ENCODE measurements around the gene CSNK2A3. TPM values are rescaled to one million over a fixed set of nuclear protein-coding genes. Genes with fewer than 3 reads are reported as not detected.

CSNK2A3 gene
- total and polyA plus RNA-seq, 2 donors (not counting 1 experiment from before 2014, with no cell fraction given), result 0.15 to 0.32 TPM

DNA sequence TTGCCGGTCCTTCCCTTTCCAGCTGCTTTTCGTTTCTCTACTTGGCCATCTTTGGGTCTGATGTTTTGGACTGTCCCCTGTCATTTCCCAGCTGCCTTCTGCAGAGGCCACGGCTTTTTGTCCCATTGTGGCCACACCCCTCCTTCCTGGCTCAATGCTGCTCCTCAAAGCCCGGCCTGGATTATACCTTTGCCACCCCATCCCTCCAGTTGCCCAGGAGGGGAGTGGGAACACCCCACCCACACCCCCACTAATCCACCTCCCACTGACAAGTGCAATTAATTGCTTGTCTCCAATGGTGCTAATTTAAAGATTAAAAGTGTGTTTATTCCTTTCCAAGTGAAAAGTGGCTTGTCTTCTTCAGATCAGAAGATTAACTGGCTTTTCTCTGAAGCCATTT, 34.2 kb upstream of the CSNK2A3 start:
- Histone ChIP-seq H3K4me1 (ENCODE audit: control insufficient read depth in 2 of 2, insufficient read depth in 2 of 2, low read length in 2 of 2) (no peaks in the 10 kb centered on the region), H3K9ac (ENCODE audit: low read length) (no peak overlapping the region), H3K27me3 (replicated peaks in 1 of 4; ENCODE audit: control extremely low read depth in 1 of 4, control insufficient read depth in 3 of 4, insufficient read depth in 4 of 4, low read length in 3 of 4) (no peaks in the 10 kb centered on the region), H3K36me3 (replicated peaks in 1 of 2; ENCODE audit: control extremely low read depth in 1 of 2, control insufficient read depth in 1 of 2, extremely low read depth in 1 of 2, insufficient read depth in 2 of 2, low read length in 1 of 2) (no peaks in the 10 kb centered on the region), H3K9me3 (ENCODE audit: control extremely low read depth in 1 of 3, control insufficient read depth in 2 of 3, insufficient read depth in 1 of 3, low read length in 2 of 3) (no peaks in the 10 kb centered on the region), H3K4me3 (ENCODE audit: control extremely low read depth in 1 of 5, extremely low read depth in 1 of 5, insufficient read depth in 1 of 5, low read depth in 2 of 5, low read length in 4 of 5) (no peak overlapping the region), H2AFZ (ENCODE audit: insufficient read depth, low read depth, low read length, poor library complexity, severe bottlenecking) (no peak overlapping the region), H3K4me2 (replicated peaks; ENCODE audit: low read depth, low read length, poor library complexity, severe bottlenecking) (no peak overlapping the region), H3K79me2 (ENCODE audit: control insufficient read depth, insufficient read depth, low read length) (no peaks in the 10 kb centered on the region), H4K20me1 (ENCODE audit: control insufficient read depth, insufficient read depth, low read length, poor library complexity, severe bottlenecking) (no peaks in the 10 kb centered on the region), H3K27ac (ENCODE audit: low read length in 2 of 2) (no peak overlapping the region)
- intact Hi-C loops (cut with micrococcal nuclease), result no loop called here
- CTCF ChIA-PET, result interaction anchor here (1.1 kb wide), 1 partner anchor 11 kb away, joined by 4 read pairs; no protein-coding TSS in a partner anchor
- H3K27me3 Mint-ChIP-seq, result peaks cover 2% of the 10 kb centered on the region
- H3K4me1 Mint-ChIP-seq, result no peaks in the 10 kb centered on the region
- POLR2A ChIA-PET, result no interaction called here
- no peak for ATAC-seq (ENCODE audit: low read depth)
- no peaks in the 10 kb centered on the region for H3K9me3 Mint-ChIP-seq (ENCODE audit: insufficient read depth)
- TF ChIP-seq, protein P1, sequence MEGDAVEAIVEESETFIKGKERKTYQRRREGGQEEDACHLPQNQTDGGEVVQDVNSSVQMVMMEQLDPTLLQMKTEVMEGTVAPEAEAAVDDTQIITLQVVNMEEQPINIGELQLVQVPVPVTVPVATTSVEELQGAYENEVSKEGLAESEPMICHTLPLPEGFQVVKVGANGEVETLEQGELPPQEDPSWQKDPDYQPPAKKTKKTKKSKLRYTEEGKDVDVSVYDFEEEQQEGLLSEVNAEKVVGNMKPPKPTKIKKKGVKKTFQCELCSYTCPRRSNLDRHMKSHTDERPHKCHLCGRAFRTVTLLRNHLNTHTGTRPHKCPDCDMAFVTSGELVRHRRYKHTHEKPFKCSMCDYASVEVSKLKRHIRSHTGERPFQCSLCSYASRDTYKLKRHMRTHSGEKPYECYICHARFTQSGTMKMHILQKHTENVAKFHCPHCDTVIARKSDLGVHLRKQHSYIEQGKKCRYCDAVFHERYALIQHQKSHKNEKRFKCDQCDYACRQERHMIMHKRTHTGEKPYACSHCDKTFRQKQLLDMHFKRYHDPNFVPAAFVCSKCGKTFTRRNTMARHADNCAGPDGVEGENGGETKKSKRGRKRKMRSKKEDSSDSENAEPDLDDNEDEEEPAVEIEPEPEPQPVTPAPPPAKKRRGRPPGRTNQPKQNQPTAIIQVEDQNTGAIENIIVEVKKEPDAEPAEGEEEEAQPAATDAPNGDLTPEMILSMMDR (IDR thresholded peaks at IDR 0.05), result no peak
- TF ChIP-seq EZH2 (IDR thresholded peaks at IDR 0.05; ENCODE audit: borderline replicate concordance, insufficient read depth, low read depth, low read length, poor library complexity, severe bottlenecking), result no peak
- WGBS (ENCODE audit: insufficient coverage), result 87% methylated on average over 4 of the region's 4 CpGs
- DNase-seq, result no peak
- H3K27ac Mint-ChIP-seq, result no peak overlapping the region
- no peak overlapping the region for H3K4me3 Mint-ChIP-seq

DNA sequence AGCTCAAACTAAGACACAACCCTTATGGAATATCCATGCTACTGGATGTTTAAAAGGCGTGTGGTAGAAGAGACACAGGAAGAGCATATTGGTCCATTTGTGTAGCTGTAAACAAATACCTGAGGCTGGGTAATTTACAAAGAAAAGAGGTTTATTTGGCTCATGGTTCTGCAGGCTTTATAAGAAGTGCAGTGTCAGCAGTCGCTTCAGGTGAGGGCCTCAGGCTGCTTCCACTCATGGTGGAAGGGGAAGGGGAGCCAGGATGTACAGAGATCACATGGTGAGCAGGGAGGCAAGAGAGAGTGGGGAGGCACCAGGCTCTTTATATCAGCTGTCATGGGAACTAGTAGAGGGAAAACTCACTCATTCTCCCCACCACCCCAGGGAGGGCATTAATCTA, 31.8 kb upstream of the CSNK2A3 start:
- Histone ChIP-seq H3K36me3 (replicated peaks in 1 of 2; ENCODE audit: control extremely low read depth in 1 of 2, control insufficient read depth in 1 of 2, extremely low read depth in 1 of 2, insufficient read depth in 2 of 2, low read length in 1 of 2) (no peaks in the 10 kb centered on the region), H3K4me1 (ENCODE audit: control insufficient read depth in 2 of 2, insufficient read depth in 2 of 2, low read length in 2 of 2) (no peaks in the 10 kb centered on the region), H3K4me2 (replicated peaks; ENCODE audit: low read depth, low read length, poor library complexity, severe bottlenecking) (no peak overlapping the region), H3K9me3 (ENCODE audit: control extremely low read depth in 1 of 3, control insufficient read depth in 2 of 3, insufficient read depth in 1 of 3, low read length in 2 of 3) (no peaks in the 10 kb centered on the region), H3K9ac (ENCODE audit: low read length) (no peak overlapping the region), H3K27me3 (replicated peaks in 1 of 4; ENCODE audit: control extremely low read depth in 1 of 4, control insufficient read depth in 3 of 4, insufficient read depth in 4 of 4, low read length in 3 of 4) (no peaks in the 10 kb centered on the region), H2AFZ (ENCODE audit: insufficient read depth, low read depth, low read length, poor library complexity, severe bottlenecking) (no peak overlapping the region), H3K79me2 (ENCODE audit: control insufficient read depth, insufficient read depth, low read length) (no peaks in the 10 kb centered on the region), H3K27ac (ENCODE audit: low read length in 2 of 2) (no peak overlapping the region), H3K4me3 (ENCODE audit: control extremely low read depth in 1 of 5, extremely low read depth in 1 of 5, insufficient read depth in 1 of 5, low read depth in 2 of 5, low read length in 4 of 5) (no peak overlapping the region), H4K20me1 (ENCODE audit: control insufficient read depth, insufficient read depth, low read length, poor library complexity, severe bottlenecking) (no peaks in the 10 kb centered on the region)
- DNase-seq, result no peak
- Mint-ChIP-seq H3K27ac (no peak overlapping the region), H3K4me3 (no peak overlapping the region), H3K4me1 (no peaks in the 10 kb centered on the region), H3K27me3 (peaks cover 2% of the 10 kb centered on the region), H3K9me3 (ENCODE audit: insufficient read depth) (no peaks in the 10 kb centered on the region)
- ChIA-PET CTCF (no interaction called here), POLR2A (no interaction called here)
- intact Hi-C loops (cut with micrococcal nuclease), result no loop called here
- no peak for ATAC-seq (ENCODE audit: low read depth)
- 89% methylated on average over 1 of the region's 2 CpGs for whole genome bisulfite sequencing (ENCODE audit: insufficient coverage)
- no peak for TF ChIP-seq EZH2 (IDR thresholded peaks at IDR 0.05; ENCODE audit: borderline replicate concordance, insufficient read depth, low read depth, low read length, poor library complexity, severe bottlenecking)
- TF ChIP-seq, protein P1 (IDR thresholded peaks at IDR 0.05), result no peak

Measured in B cell (primary cell).